Epidermal melanocyte (primary cell): Measurements from ENCODE around the gene DBP.

Experiments used
- DNase-seq: peaks from one replicate; pipeline ENCODE4 v3.0.0; 2011; ENCODE audit warnings: low spot score; ENCODE audit not compliant: insufficient read length

DBP gene

DNA sequence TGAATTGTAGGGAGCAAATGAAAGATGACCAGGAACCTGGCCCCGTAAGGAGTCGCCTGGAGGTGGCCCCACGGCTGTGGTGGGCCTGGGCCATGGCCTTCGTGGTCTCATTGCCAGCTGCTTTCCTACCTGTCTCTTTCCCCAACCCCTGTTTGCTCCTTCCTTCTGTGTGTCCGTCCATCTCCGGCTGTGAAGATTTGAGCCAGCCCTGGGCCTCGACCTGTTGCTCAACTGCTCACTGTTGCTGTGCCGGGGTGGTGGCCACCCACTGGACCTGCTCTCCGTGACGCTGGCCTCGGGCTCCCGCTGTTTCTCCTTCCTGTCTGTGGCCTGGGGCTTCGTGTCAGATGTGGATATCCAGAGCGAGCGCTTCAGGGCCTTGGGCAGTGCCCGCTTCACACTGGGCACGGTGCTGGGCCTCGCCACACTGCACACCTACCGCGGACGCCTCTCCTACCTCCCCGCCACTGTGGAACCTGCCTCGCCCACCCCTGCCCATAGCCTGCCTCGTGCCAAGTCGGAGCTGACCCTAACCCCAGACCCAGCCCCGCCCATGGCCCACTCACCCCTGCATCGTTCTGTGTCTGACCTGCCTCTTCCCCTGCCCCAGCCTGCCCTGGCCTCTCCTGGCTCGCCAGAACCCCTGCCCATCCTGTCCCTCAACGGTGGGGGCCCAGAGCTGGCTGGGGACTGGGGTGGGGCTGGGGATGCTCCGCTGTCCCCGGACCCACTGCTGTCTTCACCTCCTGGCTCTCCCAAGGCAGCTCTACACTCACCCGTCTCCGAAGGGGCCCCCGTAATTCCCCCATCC is 8.5 kb downstream of the DBP start:
- no peak for DNase-seq

DNA sequence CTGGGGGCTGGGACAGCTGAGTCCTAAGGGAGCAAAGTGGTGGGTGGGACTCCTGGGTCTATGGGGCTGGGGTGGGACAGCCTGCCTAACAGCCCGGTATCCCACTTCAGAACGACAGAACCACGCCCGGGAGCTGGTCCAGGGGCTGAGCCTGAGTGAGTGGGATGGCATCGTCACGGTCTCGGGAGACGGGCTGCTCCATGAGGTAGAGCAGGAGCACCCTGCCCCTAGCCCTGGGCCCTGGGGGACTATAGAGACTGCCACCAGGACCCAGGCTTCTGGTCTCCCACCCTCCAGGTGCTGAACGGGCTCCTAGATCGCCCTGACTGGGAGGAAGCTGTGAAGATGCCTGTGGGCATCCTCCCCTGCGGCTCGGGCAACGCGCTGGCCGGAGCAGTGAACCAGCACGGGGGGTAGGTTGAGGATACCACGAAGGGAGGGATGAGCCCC is 9.3 kb downstream of the DBP start:
- DNase-seq = no peak

DNA sequence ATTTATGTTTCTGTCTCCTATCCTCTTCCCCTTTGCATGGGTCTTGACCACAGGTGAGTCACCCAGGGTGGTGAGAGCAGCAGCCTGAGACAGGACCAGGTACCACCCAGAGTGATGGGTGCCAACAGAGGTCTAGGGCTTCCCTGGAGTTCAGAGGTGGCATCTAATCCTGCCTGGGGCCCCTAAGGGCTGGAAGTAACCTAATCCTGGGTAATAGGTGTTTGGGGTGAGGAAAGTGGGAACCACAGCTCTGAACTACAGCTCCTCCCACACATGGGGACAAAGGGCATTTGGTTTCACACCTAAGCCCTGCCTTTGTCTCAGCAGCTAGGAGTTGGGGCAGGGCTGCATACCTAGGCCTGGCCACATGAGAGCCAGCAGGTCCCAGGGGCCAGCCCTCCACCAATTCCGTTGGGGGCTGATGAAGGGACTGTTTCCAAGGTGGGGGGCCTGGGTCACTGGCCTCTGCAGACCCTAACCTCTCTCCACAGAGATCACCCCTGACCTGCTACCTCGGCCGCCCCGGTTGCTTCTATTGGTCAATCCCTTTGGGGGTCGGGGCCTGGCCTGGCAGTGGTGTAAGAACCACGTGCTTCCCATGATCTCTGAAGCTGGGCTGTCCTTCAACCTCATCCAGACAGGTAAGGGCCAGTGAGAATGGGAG is 9.8 kb downstream of the DBP start:
- DNase-seq = no peak

DNA sequence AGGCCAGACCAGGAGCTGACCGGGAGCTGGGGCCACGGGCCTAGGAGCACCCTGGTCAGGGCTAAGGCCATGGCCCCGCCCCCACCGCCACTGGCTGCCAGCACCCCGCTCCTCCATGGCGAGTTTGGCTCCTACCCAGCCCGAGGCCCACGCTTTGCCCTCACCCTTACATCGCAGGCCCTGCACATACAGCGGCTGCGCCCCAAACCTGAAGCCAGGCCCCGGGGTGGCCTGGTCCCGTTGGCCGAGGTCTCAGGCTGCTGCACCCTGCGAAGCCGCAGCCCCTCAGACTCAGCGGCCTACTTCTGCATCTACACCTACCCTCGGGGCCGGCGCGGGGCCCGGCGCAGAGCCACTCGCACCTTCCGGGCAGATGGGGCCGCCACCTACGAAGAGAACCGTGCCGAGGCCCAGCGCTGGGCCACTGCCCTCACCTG is 11.3 kb downstream of the DBP start:
- DNase-seq = no peak

DNA sequence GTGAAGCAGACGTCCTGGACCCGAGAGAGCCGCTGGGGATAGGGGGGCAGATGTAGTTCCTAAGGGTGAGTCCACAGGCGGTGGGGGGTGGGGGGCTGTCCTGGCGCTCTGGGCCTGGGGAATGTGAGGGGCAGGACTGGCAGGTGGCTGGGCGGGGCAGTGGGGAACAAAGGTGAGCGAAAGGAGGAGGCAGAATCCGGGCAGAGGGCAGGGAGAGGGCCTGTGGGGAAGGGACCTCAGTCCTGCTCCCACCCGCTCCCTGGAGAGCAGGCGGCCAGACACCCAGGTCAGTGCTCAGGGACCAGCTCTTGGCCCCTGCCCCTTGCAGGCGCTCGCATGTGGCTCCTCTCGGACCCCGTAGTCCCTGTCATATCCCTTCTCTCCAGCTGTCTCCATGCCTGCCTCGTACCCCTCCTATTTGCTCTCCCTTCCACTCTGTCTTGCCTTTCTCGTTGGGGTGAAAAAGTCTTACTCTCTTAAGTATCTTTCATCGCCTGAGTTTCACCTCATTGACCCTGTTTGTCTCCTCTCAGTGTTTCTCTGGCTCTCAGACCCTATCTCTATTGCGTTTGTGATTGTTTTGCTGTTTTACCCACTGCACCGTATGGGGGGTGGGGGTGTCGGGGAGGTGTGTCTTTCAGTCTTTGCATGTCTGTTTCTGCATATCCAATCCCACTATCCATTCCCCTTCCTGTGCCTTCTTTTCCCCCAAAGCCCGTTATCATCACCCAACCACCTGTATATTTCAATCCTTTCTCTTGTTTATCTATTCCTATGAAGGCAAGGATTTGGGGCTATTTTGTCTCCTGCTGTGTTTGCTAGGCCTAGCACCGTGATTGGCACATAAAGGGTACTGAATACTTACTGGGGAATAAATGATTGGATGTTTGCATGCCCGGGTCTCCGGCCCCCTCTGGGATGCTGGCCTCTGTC is 12.1 kb downstream of the DBP start:
- DNase-seq = no peak

DNA sequence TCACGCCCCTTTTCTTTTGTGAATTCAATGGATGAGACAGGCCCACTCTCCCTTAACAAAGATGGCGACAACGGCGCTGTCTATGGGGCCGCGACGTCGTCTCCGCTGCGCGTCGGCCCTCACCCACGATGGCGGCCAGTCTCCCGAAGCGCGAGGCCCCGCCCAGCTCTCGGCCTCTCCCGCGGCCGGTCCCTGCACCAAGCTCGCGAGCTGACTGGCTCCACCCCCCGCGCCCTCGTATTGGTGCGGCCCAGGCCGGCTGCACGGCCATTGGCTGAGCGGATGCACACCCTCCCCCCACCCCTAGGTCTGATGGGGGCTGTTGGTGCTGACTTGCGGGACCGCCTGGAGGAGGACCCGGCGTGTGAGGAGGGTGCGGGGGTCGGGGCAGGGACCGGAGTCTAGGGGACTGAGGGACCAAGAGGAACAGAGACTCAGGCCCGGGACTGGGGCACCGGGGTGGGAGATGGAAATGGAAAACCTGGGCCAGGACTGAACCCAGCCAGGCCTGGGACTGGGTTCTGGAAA is 13.0 kb downstream of the DBP start:
- peak; percentile 97 for DNase-seq

DNA sequence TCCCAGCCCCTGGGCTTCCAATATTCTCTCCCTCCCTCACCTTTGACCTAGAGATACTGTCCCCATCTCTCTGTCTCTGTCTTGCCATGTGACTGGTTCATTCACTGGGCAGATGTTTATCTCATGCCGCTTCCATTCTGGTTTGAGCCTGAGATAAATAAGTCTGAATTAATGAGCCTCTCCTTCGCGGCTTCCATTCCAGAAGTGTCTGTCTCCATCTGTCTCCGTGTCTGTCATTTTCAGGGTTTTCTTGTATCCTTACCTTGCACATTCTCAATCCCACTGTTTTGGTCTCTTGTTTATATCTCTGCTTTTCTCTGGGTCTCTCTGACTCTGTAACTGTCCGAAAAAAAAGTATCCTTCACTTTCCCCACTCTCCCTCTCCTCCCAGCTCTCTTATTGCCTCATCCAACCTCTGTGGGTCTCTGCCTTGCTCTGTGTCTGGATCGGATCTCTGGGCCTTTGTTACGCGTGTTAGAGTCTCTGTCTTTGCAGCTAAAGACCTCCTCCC is 13.6 kb downstream of the DBP start:
- no peak for DNase-seq

DNA sequence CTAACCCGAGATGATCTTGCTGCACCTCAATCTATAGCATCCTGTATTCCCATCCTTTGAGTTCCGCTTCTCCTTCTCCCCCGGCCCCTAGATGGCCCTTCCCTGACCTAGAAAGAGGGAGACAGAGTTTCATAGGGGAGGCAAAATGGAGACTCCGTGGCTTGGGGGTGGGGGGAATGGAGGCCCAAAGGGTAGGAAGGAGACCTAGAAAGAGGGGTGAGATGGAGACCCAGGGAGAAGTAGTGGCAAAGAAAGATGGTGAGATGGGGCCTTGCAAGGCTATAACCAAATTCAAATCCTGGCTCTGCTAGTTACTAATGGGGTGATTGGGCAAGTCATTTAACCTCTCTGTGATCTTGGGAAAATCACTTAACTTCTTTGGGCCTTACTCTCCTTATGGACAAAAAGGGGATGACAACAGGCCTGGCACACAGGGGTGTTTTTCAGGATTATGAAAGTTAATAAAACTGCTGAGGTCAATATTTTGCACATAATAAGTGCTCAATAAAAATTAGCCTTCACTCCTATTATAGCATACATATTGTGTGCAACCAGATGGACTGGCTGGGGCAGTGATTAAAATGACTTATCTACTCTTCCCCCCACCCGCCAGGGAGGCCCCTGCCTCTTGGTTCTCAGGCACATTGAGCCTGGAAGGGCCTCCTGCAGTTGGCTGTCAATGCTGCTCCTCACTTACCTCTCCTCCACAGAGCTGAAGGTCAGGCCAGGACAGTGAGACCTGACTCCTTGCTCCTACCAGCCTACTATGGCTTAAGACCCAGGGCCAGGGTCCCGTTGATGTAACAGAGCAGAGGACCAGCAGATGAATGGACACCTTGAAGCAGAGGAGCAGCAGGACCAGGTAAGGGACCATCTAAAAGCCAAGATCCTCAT is 17.2 kb downstream of the DBP start:
- no peak for DNase-seq

DNA sequence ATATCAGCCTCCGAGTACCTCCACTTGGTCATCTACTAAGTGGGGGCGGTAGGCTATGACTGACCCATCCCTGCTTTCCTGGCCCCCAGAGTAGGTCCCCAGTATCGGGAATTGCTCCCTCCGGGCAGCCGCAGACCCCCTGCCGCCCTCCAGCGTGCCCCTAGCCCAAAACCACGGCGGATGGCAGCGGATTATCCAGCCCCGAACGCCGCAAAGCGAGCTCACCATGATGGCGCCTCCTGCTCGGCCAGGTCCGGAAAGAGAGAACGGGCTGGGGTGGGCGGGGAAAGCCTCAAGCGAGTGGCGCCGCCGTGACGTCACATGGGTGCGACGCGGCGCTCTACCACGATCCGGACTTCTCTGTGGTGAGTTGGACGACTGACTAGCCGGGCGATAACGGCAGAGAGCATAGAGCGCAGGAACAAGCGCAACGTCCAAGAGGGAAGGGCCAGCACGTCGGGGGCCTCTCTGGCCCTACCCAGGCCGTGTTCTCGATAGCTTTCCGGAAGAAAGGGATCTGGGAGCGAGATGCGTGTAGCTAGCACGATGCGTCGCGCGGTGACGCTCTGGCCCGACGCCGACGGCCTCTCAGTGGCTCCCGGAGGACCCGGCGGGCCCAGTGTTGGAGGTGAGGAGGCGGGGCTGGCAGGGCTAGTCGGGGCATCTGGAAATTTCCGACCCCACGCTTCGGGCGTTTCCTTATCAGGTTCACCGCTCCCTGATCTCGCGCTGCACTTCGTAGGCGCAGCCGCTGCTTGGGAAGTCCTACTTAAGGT is 18.1 kb downstream of the DBP start, which contains the start of the genes RPL18 and SPHK2:
Gene RPL18 (minus strand): TSS at position 263 of the 776 bp plus-strand sequence. CDS start 35 bp downstream, at position 228.
Gene SPHK2 (plus strand): TSS at position 591 of the 776 bp plus-strand sequence. CDS start 1,009 bp downstream, outside the sequence.
- DNase-seq = peak; percentile 99

DNA sequence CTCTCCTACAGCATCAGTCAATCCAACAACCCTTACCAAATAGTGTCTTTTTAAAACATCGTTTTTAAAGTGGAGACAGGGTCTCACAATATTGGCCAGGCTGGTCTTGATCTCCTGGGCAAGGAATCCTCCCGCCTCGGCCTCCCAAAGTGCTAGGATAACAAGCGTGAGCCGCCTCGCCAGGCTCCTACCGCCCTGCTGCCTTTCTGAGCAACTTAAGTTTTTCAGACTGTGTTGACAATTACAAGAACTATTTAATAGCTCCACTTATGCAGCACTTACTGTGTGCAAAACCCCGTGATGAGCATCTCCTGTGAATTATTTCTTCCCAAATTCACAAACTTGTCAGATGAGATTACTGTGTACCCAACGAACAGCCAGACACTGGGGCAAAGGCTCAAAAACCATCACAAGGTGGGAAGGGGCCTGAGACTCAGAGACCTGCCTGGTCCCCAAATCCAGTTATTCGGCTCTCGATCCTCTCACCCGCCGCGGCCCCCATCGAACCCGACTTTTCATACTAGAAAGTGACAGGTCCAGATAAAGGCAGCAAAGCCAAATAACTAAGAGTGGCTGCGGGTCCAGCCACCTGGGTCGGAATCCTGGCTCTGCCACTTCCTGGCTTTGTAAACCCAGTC is 18.8 kb downstream of the DBP start:
- DNase-seq = no peak

DNA sequence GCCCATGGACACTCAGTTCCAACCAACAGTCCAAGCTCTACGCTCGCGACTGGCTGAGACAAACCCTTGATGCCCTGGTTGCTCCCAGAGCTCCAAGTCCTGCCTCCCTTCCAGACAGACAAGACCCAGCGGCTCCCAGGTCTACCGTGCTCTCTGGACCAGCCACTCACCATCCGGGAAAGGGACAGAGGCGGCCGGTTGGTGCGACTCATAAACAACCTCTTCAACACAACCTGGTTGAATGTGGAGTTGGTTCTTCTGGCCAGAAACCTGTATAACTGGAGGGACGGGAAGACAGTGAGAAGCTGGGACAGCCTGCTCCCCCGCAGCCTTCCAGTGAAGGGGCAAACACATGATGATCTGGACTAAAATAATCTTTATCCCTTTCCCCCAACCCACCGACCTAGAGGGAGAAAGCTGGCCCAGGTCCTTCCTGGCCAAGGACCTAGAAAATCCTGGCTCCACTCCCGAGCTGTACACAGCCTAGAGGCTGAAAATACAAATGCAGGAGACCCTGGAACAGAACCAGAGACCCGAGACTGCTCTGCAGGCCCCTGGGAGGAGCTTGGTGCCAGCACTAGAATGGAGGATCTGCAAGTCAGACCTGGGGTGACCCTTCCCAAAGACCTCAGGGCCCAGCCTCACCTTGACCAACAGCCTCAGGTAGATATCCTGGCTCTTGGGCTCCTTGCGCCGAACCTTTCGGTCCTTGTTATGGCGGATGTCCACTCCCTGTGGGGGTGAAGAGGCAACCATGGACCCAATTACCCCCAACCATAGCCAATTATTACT is 19.8 kb downstream of the DBP start:
- DNase-seq = no peak

DNA sequence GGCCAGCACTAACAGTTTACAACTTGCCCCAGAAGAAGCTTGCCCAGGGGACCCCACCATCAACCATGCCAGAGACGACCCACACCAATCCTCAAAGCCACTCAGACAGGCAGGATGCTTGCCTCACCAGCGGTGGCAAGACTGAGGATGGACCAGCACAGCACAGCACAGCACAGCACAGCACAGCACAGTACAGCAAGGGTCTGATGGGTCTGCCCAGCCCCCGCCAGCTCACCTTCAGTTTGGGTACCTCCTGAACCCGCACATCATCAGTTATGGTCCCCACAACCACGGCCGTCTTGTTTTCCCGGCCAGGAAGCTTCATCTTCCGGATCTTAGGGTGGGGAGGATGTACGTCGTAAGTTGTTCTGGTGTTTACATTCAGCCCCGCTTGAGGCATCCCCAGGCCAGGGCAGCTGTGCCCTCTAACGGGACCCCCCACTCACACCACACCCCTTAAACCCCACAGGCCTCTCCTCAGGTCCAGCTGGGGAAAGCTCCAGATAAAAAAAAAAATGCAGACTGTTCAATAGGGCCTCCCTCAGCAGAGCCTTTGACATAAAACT is 20.6 kb downstream of the DBP start:
- no peak for DNase-seq

DNA sequence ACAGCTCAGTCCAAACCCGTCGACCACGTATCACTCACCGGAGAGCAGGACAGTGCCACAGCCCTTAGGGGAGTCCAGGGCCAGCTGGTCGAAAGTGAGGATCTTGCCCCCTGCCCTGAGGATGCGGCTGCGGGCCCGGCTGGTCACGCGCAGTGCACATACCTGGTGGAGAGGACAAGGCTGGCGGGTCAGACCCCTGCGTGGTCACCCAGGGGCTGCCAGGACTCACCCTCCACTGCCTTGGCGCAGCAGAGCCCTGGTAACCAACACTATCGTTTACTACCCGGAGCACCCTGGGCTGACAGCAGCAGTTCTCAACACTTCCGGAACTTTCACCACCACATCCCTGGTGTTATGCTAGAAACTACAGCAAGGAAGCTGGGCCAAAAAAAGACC is 21.1 kb downstream of the DBP start:
- no peak for DNase-seq

DNA sequence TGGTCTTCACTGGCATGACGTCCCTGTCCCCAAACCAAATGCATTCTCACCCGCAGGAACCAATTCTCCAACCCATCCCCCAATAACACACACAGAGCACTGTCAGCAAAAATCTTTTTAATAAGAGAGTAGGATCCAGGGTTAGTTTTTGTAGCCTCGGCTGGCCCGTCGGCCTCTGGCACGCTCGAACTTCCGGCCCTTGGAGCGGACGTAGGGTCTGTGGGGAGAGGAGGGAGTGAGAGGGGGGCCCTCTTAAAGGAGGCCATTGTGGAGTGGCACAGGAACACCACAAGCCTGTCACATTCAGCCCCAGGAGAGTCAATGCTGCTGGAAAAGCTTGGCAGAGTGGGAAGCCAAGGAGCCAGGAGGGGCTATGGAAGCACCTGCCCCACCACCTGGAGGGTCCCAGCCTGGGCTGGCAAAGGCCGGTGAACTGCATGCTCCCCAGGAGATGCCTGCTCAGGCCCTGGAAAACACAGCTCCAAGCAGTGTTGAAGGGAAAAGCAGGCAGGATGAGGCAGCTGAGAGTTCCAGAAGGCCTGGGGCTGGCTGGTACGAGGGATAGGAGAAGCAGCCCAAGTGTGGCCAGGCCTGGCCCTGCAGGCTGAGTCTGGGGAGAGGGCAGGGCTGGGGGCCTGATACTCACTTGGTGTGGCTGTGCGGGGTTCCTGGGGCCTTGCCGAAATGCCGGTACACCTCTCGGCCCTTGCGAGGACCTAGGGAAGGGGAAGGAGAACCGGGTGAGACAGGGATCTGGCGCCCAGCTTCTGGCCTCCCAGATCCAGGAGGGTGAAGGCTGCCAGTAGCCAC is 21.7 kb downstream of the DBP start:
- DNase-seq = no peak

DNA sequence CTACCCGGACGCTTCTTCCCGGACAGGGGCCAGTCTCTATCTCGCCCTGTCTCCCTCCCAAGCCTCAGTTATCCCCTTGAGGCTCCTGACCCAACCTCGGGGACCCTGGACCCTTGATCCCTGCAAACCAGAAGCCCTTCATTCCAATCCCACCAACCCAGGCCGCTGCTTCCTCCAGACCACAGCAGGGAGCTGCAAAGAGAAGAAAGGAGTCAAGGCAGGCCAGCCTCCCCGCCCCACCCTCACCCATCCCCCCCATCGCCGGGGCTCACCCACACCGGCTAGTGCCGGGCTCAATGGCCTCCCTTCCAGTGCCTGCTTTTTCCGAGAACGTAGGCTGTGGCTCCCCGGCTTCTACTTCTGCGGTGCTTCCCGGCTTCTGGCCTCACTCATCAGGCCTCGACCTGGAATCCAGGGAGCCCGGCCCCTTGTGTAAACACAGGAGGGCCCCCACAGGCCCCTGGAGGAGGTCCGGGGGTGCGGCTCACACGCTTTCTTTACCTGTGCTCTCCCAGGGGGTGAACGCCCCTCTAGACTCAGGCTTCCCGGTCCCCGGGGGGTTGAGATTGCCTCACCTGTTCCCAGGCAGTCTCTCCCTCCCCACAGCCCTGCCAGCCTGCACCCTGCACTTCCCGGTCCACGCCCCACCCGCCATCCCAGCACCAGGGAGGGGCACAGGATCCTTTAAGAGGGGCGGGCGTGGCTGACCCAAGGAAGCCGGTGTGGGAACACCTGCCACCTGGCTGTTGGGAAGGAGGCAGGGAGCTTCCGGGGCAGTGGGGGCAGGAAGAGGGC is 22.5 kb downstream of the DBP start, which contains the start of gene FAM83E:
Gene FAM83E (minus strand): TSS at position 641 of the 795 bp plus-strand sequence. CDS start 1,704 bp downstream, outside the sequence.
- no peak for DNase-seq
